ENCODE measurements around the gene PRR3.

The PRR3 gene

DNA sequence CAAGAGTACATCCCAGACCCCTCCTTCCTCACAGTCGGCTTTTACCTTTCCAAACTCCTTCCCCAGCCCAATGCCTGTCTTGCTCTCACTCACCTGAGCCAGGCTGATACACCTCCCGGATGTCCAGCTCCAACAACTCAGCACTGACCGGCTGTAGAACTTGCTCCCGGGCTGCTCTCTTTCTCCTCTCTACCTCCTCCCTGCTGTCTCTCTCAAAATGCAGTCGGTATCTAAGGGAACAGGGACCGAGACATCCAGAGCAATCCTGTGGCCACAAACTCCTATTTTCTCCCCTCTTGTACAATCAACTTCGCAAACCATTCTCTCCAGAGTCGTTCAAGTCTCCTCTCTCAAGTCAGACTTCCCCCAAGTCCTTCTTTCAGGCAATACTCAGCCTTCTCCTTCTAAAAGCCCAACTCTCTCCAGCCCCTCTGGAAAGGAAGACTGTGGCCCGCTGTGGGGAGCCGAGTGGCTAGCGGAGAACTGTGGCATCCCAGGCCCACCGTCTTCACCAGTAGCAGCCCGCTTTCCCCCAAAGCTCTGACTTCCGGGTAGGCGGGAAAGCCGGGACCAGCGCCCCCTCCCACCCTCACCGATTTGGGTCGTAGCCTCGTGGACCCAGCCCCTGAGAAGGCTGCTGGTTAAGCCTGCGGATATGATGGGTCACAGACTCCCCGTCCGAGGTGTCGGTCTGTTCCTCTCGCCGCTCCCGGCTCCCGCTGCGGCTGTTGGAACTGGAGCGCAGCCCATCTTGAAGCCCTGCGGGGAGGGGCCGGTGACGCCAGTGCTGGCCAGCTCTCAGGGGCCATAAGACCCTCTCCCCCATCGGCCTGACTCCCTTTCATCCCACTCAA lies 1.9 kb upstream of the PRR3 start:
- TF ChIP-seq, protein P1, sequence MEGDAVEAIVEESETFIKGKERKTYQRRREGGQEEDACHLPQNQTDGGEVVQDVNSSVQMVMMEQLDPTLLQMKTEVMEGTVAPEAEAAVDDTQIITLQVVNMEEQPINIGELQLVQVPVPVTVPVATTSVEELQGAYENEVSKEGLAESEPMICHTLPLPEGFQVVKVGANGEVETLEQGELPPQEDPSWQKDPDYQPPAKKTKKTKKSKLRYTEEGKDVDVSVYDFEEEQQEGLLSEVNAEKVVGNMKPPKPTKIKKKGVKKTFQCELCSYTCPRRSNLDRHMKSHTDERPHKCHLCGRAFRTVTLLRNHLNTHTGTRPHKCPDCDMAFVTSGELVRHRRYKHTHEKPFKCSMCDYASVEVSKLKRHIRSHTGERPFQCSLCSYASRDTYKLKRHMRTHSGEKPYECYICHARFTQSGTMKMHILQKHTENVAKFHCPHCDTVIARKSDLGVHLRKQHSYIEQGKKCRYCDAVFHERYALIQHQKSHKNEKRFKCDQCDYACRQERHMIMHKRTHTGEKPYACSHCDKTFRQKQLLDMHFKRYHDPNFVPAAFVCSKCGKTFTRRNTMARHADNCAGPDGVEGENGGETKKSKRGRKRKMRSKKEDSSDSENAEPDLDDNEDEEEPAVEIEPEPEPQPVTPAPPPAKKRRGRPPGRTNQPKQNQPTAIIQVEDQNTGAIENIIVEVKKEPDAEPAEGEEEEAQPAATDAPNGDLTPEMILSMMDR (IDR thresholded peaks at IDR 0.05): no peak

DNA sequence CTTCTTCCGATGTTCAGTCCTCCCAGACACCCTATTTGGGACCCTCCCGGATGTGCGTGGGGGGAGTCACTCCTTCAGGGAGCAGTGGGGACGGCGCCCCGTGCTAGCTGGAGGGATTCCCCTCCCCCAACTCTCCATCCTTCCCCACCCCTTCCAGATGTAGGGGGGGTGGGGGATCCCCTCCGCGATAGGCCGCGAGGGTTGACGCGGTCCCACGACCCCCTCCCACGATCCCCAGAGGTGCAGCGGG lies 1.4 kb upstream of the PRR3 start:
- TF ChIP-seq, protein P1 (IDR thresholded peaks at IDR 0.05): no peak

DNA sequence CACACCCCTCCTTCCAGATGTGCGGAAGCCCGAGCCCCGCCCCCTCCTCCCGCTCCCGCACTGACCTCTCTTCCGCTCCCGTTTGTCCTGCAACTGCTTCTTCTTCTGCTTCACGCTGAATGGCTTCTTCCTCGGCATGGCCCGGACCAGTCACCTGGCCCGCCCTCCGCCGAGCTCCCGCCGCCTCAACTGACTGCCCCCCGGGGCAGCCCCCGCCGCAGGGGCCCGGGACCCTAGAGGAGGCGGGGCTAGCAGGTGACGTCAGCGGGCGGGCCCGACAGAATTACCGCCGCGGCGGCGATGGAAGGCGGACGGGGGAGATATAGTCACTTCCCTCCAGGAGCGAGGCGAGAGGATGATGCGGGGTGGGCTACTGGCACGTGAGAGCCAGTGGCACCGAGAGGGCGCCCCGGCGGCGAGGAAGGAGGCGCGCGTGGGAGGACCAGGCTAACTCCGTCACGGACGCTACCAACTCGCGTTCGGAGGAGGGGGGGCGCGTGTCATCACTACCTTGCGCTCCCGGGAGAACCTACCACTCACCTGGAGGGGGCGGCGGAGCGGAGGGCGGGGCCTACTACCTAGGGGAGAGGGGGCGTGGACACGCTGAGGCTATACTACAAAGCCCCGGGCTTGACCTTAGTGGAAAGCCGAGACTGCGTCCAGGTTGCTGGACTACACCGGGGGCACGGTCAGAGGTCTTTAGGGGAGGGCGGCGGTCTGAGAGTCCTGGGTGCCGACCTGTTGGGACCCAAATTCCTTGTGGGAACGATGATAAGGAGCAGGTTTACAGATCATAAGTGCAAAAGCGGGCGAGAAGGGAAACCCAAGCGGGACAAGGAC lies 809 bp upstream of the PRR3 start, which contains the start of gene GNL1:
Gene GNL1, minus strand, starts transcription at position 424 of the 840 bp plus-strand sequence. Its CDS starts 286 bp downstream, at position 138.
- TF ChIP-seq, protein P1 (IDR thresholded peaks at IDR 0.05): no peak

DNA sequence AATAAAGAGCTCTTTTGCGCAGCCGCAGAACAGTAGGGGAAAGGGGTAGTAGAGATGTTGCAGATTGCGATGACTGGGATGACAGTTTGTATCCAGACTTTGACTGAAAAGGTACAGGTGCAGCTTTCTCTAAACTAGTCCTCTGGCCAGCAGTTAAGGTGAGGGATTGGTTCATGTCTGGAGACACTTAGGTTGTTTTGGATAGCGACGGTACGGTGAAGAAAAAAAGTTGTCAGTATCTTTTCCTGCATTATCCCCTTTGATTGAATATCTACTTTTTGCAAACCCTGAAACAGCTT lies 537 bp downstream of the PRR3 start:
- TF ChIP-seq, protein P1 (IDR thresholded peaks at IDR 0.05): no peak

DNA sequence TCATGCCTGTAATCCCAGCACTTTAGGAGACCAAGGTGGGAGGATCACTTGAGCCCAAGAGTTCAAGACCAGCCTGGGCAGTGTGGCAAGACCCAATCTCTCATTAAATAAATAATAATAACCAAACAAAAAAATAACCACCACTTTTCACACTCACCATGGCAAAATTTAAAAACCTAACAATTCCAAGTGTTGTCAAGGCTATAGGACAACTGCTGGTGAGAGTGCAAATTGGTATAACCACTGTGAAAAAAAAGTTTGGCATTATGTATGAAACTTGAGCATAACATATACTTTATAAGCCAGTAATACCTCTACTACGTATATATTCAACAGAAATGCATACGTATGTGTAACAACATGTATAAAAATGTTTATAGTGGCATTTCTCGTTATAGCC lies 3.8 kb downstream of the PRR3 start:
- TF ChIP-seq, protein P1 (IDR thresholded peaks at IDR 0.05): no peak

DNA sequence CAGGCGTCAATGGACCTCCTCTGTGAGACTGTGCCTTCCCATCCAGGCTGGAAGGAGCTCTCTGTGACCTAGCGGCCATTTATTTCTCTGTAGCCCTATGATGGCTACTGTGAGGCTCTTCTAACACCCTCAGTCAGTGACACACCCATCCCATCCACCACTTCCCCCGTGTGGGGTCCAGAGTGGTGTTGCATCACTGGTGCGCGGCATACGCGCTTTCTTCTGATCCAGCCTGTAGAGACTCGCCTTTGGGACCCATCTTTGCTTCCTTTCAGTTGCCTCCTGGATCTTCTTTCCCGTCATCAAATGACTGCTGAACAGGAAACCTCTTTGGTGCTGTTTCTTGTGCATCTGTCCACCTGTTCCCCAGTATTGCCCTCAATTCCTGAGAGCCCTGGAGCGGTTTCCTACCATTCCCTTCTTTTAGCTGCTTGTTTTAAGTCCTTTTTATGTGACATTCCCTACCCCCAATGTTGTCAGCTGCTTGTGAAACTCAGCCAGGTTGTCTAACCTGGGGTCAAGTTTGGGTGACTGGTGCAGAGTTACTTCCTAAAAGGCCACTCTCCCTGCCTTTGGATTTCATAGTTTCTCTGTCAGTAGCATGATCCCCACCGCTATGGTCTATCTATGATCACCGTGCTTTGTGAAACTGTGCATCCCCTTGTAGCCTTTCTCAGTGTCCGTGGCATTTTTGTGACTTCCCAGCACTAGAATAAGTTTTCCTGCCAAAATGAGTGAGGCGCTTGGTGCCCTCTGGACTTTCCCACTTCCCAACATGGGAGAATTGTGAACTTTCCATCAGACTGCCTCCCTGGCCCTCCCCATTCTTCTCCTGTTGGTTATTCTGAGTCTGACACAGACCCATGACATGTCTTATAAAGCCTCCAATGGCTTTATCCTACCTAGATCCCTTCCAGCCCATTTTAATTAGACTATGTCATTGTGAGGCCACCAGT lies 5.7 kb downstream of the PRR3 start:
- TF ChIP-seq, protein P1 (IDR thresholded peaks at IDR 0.05): no peak

DNA sequence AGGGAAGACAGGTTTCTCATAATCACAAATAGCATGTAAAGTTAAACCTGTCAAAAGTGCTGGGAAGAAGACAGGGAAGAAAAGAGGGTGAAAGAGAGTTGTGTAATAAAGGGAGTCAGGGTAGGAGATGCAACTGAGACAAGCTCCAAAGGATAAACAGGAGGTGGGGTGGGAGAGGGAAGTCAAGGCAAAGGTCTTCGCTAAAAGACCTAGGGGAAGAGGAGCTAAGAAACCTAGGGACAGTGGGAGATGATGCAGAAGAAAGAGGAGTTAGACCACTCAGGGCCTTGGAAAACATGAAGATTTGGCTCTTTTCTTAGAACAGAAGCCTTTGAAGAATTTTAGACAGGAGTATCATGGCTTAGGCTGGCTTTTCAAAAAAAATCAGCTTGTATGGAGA lies 7.0 kb downstream of the PRR3 start:
- TF ChIP-seq, protein P1 (IDR thresholded peaks at IDR 0.05): no peak

All from LNCAP (cell line).